Vagina (tissue), 2 donors: ENCODE measurements around the gene CHRNB1.
"Not testable (repeated sequence)": the region's sequence is repeated elsewhere in the genome, so short reads cannot be mapped to it uniquely, and the experiment has no call there.

Experiments
- POLR2A ChIP-seq, 2 donors: fragments of 450-650 bp; IDR thresholded peaks; one replicate each; pipeline ENCODE4 v1.6.1; 2017; ENCODE audit warnings: antibody characterized with exemption in 2 of 2, mild to moderate bottlenecking in 2 of 2, moderate library complexity in 2 of 2
- TF ChIP-seq, protein P1 (sequence below), 3 experiments: fragments of 450-650 bp in 2 of 3; fragments of 200-600 bp in 1 of 3; sonication (generic) in 1 of 3; IDR thresholded peaks; one replicate each; pipeline ENCODE4 v1.5.1; 2017 to 2019; ENCODE audit warnings: antibody characterized with exemption in 3 of 3, mild to moderate bottlenecking in 2 of 3, moderate library complexity in 2 of 3

DNA sequence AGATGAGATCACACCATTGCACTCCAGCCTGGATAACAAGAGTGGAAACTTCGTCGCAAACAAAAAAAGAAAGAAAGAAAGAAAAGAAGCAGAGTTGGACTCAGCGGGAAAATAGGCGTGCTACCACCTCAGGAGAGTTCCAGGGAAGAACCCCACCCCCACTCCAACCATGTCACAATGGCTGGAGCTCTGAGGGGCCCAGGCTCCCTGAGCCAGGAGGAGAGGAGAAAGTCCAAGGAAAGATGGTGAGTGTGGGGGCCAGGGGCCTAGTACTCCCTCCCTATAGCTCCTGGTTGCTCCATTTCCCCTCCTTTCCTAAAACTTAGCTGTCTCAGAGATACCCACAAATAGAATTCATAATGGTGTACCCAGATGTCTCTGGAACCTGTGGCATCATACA lies 36.4 kb downstream of the CHRNB1 start, which contains the start of gene SLC35G6:
- not testable (repeated sequence) for TF ChIP-seq POLR2A (IDR thresholded peaks at IDR 0.05)
- TF ChIP-seq, protein P1, sequence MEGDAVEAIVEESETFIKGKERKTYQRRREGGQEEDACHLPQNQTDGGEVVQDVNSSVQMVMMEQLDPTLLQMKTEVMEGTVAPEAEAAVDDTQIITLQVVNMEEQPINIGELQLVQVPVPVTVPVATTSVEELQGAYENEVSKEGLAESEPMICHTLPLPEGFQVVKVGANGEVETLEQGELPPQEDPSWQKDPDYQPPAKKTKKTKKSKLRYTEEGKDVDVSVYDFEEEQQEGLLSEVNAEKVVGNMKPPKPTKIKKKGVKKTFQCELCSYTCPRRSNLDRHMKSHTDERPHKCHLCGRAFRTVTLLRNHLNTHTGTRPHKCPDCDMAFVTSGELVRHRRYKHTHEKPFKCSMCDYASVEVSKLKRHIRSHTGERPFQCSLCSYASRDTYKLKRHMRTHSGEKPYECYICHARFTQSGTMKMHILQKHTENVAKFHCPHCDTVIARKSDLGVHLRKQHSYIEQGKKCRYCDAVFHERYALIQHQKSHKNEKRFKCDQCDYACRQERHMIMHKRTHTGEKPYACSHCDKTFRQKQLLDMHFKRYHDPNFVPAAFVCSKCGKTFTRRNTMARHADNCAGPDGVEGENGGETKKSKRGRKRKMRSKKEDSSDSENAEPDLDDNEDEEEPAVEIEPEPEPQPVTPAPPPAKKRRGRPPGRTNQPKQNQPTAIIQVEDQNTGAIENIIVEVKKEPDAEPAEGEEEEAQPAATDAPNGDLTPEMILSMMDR (IDR thresholded peaks at IDR 0.05) = not testable (repeated sequence)
